SK-N-MC (cell line): ENCODE data around the gene CYTL1.

Experiments used
- EZH2 ChIP-seq: fragments of 200-600 bp; sonication (generic); IDR thresholded peaks from one replicate; pipeline ENCODE4 v1.6.1; 2017; ENCODE audit warnings: antibody characterized with exemption
- POLR2AphosphoS5 ChIP-seq: IDR thresholded peaks from 2 replicates; pipeline ENCODE4 v1.6.1; 2012; ENCODE audit warnings: mild to moderate bottlenecking, low read depth, low read length, borderline replicate concordance

DNA sequence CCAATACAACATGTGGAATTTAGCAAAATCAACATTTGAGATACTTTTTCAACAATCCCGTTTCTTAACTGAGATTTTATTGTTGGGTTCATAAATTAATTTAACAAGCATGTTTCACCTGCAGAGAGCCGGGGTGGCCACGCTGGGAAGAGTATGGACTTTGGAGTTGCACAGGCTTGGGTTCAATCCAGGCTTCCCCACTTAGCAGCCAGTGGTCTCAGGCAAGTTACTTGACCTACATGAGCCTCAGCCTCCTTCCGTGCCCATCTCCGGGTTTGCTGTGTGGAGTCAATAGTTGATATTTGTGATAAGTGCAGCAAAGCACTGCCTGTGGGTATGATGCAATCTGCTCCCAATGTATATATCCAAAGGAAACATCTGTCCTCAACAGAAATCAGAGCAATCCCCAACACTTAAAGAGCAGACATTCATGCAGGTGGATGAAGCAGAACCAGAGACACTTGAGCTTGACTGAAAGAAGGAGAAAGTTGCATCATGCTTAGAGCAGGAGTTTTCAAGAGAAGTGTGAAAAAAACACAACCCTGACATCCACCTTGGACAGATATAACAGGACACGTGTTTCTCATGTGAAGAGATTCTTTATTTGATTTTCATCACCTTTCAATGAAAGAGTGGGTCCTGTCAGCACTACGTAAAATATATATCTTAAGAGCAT lies 5.1 kb downstream of the CYTL1 start:
- TF ChIP-seq EZH2 (no peak), POLR2AphosphoS5 (no peak)
